ENCODE results near the gene KMT2C. TPM values are rescaled to one million over a fixed set of nuclear protein-coding genes. Genes with fewer than 3 reads are reported as not detected.
"Not testable (repeated sequence)": the region's sequence is repeated elsewhere in the genome, so short reads cannot be mapped to it uniquely, and the experiment has no call there.

The KMT2C gene
- total and polyA plus RNA-seq, 4 donors: 5.8 to 123 (median 56.2) TPM

- Histone ChIP-seq H3K27me3 (ENCODE audit: control insufficient read depth in 1 of 2, insufficient read depth in 2 of 2, low read length in 1 of 2) (no peaks in the 10 kb centered on the region), H3K27ac (ENCODE audit: low read depth in 1 of 2, low read length in 2 of 2) (no peak overlapping the region), H3K4me3 (ENCODE audit: low read length in 2 of 2) (no peak overlapping the region), H3K36me3 (ENCODE audit: control insufficient read depth in 1 of 2, insufficient read depth in 2 of 2, low read length in 1 of 2) (no peaks in the 10 kb centered on the region), H3K4me1 (ENCODE audit: control insufficient read depth in 1 of 2, insufficient read depth in 2 of 2, low read length in 2 of 2) (no peaks in the 10 kb centered on the region), H3K9me3 (ENCODE audit: control insufficient read depth, low read length) (no peaks in the 10 kb centered on the region)
- DNase-seq: peak in 1 of 2 donors; percentile 69
- no peak for ATAC-seq (ENCODE audit: low FRiP score)
- intact Hi-C loops (cut with DNase I): loop anchor here (5.0 to 10.0 kb wide), 2 partner anchors 115 to 218 kb away; partner anchors contain the start of gene XRCC2 (in 1 of the 2)
- WGBS, 2 donors: 86 to 88% methylated on average over 5 of the region's 5 CpGs
These were observed 24.0 kb upstream of the KMT2C start for GRCh38 chr7:152459724-152460251.

- Histone ChIP-seq H3K36me3 (ENCODE audit: control insufficient read depth in 1 of 2, insufficient read depth in 2 of 2, low read length in 1 of 2) (no peaks in the 10 kb centered on the region), H3K4me1 (ENCODE audit: control insufficient read depth in 1 of 2, insufficient read depth in 2 of 2, low read length in 2 of 2) (no peaks in the 10 kb centered on the region), H3K4me3 (ENCODE audit: low read length in 2 of 2) (no peak overlapping the region), H3K9me3 (ENCODE audit: control insufficient read depth, low read length) (no peaks in the 10 kb centered on the region), H3K27me3 (ENCODE audit: control insufficient read depth in 1 of 2, insufficient read depth in 2 of 2, low read length in 1 of 2) (no peaks in the 10 kb centered on the region), H3K27ac (ENCODE audit: low read depth in 1 of 2, low read length in 2 of 2) (no peak overlapping the region)
- intact Hi-C loops (cut with DNase I): no loop called here
- WGBS, 2 donors: 46 to 75% methylated on average over 2 to 5 of the region's 5 CpGs
- ATAC-seq (ENCODE audit: low FRiP score): no peak
- DNase-seq: no peak
These were observed 15.6 kb upstream of the KMT2C start for GRCh38 chr7:152451356-152451755.

- intact Hi-C loops (cut with DNase I); H3K27me3 ChIP-seq (ENCODE audit: control insufficient read depth in 1 of 2, insufficient read depth in 2 of 2, low read length in 1 of 2); H3K4me3 ChIP-seq (ENCODE audit: low read length in 2 of 2); ATAC-seq (ENCODE audit: low FRiP score); DNase-seq; H3K27ac ChIP-seq (ENCODE audit: low read depth in 1 of 2, low read length in 2 of 2); H3K36me3 ChIP-seq (ENCODE audit: control insufficient read depth in 1 of 2, insufficient read depth in 2 of 2, low read length in 1 of 2); H3K9me3 ChIP-seq (ENCODE audit: control insufficient read depth, low read length); H3K4me1 ChIP-seq (ENCODE audit: control insufficient read depth in 1 of 2, insufficient read depth in 2 of 2, low read length in 2 of 2): not testable (repeated sequence)
- 90 to 95% methylated on average over 17 to 19 of the region's 19 CpGs for WGBS, 2 donors
These were observed 9.7 kb upstream of the KMT2C start for GRCh38 chr7:152445386-152446008.

- no peaks in the 10 kb centered on the region for H3K36me3 ChIP-seq (ENCODE audit: control insufficient read depth in 1 of 2, insufficient read depth in 2 of 2, low read length in 1 of 2)
- intact Hi-C loops (cut with DNase I): no loop called here
- 79% methylated on average over 6 of the region's 6 CpGs for WGBS, 2 donors
- H3K27me3 ChIP-seq (ENCODE audit: control insufficient read depth in 1 of 2, insufficient read depth in 2 of 2, low read length in 1 of 2): no peaks in the 10 kb centered on the region
- H3K4me3 ChIP-seq (ENCODE audit: low read length in 2 of 2): no peak overlapping the region
- no peaks in the 10 kb centered on the region for H3K4me1 ChIP-seq (ENCODE audit: control insufficient read depth in 1 of 2, insufficient read depth in 2 of 2, low read length in 2 of 2)
- no peak overlapping the region for H3K27ac ChIP-seq (ENCODE audit: low read depth in 1 of 2, low read length in 2 of 2)
- no peak for ATAC-seq (ENCODE audit: low FRiP score)
- no peak for DNase-seq
- H3K9me3 ChIP-seq (ENCODE audit: control insufficient read depth, low read length): no peaks in the 10 kb centered on the region
These were observed 7.8 kb upstream of the KMT2C start for GRCh38 chr7:152443586-152443985.

- H3K9me3 ChIP-seq (ENCODE audit: control insufficient read depth, low read length): no peaks in the 10 kb centered on the region
- no peaks in the 10 kb centered on the region for H3K4me1 ChIP-seq (ENCODE audit: control insufficient read depth in 1 of 2, insufficient read depth in 2 of 2, low read length in 2 of 2)
- ATAC-seq (ENCODE audit: low FRiP score): no peak
- WGBS, 2 donors: 93 to 96% methylated on average over 7 of the region's 7 CpGs
- no peaks in the 10 kb centered on the region for H3K27me3 ChIP-seq (ENCODE audit: control insufficient read depth in 1 of 2, insufficient read depth in 2 of 2, low read length in 1 of 2)
- no peaks in the 10 kb centered on the region for H3K36me3 ChIP-seq (ENCODE audit: control insufficient read depth in 1 of 2, insufficient read depth in 2 of 2, low read length in 1 of 2)
- no peak overlapping the region for H3K4me3 ChIP-seq (ENCODE audit: low read length in 2 of 2)
- H3K27ac ChIP-seq (ENCODE audit: low read depth in 1 of 2, low read length in 2 of 2): no peak overlapping the region
- DNase-seq: no peak
- intact Hi-C loops (cut with DNase I): no loop called here
These were observed 6.6 kb upstream of the KMT2C start for GRCh38 chr7:152442330-152442835.

- ATAC-seq (ENCODE audit: low FRiP score); H3K9me3 ChIP-seq (ENCODE audit: control insufficient read depth, low read length); H3K27ac ChIP-seq (ENCODE audit: low read depth in 1 of 2, low read length in 2 of 2); H3K4me1 ChIP-seq (ENCODE audit: control insufficient read depth in 1 of 2, insufficient read depth in 2 of 2, low read length in 2 of 2); H3K4me3 ChIP-seq (ENCODE audit: low read length in 2 of 2); H3K36me3 ChIP-seq (ENCODE audit: control insufficient read depth in 1 of 2, insufficient read depth in 2 of 2, low read length in 1 of 2); intact Hi-C loops (cut with DNase I); DNase-seq; H3K27me3 ChIP-seq (ENCODE audit: control insufficient read depth in 1 of 2, insufficient read depth in 2 of 2, low read length in 1 of 2): not testable (repeated sequence)
- 82 to 84% methylated on average over 8 of the region's 8 CpGs for WGBS, 2 donors
These were observed 6.0 kb upstream of the KMT2C start for GRCh38 chr7:152441810-152442209.

- H3K27ac ChIP-seq (ENCODE audit: low read depth in 1 of 2, low read length in 2 of 2); H3K4me3 ChIP-seq (ENCODE audit: low read length in 2 of 2); ATAC-seq (ENCODE audit: low FRiP score); H3K36me3 ChIP-seq (ENCODE audit: control insufficient read depth in 1 of 2, insufficient read depth in 2 of 2, low read length in 1 of 2); intact Hi-C loops (cut with DNase I); DNase-seq; H3K27me3 ChIP-seq (ENCODE audit: control insufficient read depth in 1 of 2, insufficient read depth in 2 of 2, low read length in 1 of 2); H3K4me1 ChIP-seq (ENCODE audit: control insufficient read depth in 1 of 2, insufficient read depth in 2 of 2, low read length in 2 of 2); H3K9me3 ChIP-seq (ENCODE audit: control insufficient read depth, low read length): not testable (repeated sequence)
- WGBS, 2 donors: 68 to 81% methylated on average over 7 of the region's 7 CpGs
These were observed 5.4 kb upstream of the KMT2C start for GRCh38 chr7:152441168-152441567.

- not testable (repeated sequence) for H3K9me3 ChIP-seq (ENCODE audit: control insufficient read depth, low read length); ATAC-seq (ENCODE audit: low FRiP score); H3K27me3 ChIP-seq (ENCODE audit: control insufficient read depth in 1 of 2, insufficient read depth in 2 of 2, low read length in 1 of 2); H3K4me3 ChIP-seq (ENCODE audit: low read length in 2 of 2); H3K27ac ChIP-seq (ENCODE audit: low read depth in 1 of 2, low read length in 2 of 2); H3K4me1 ChIP-seq (ENCODE audit: control insufficient read depth in 1 of 2, insufficient read depth in 2 of 2, low read length in 2 of 2); H3K36me3 ChIP-seq (ENCODE audit: control insufficient read depth in 1 of 2, insufficient read depth in 2 of 2, low read length in 1 of 2); DNase-seq
- intact Hi-C loops (cut with DNase I): loop anchor here in 1 of 2 donors (10.0 kb wide), 1 partner anchor 93 kb away; no protein-coding TSS in a partner anchor
- 82 to 86% methylated on average over 4 of the region's 4 CpGs for WGBS, 2 donors
These were observed 2.2 kb upstream of the KMT2C start for GRCh38 chr7:152438017-152438416.
